Heart left ventricle (tissue), 16 donors: ENCODE measurements around the gene ZCCHC4. TPM values are rescaled to one million over a fixed set of nuclear protein-coding genes. Genes with fewer than 3 reads are reported as not detected.

ENCODE experiments used
- ATAC-seq, 4 donors: fragments of 200-7000 bp; cut with Tn5 transposase; one replicate each; pipeline ENCODE4 v1.9.1; 2020 to 2022; ENCODE audit warnings: moderate library complexity in 4 of 4, mild to moderate bottlenecking in 3 of 4, moderate number of reproducible peaks in 1 of 4
- DNase-seq, 5 donors: peaks; one replicate each; pipeline ENCODE4 v3.0.0-alpha.2; 2020
- H3K27ac ChIP-seq, 12 donors: fragments of 200-600 bp; sonication (generic) in 4 of 12; one replicate each; pipeline versions ENCODE4 v1.5.0 to v1.8.0; 2016 to 2022; ENCODE audit warnings: mild to moderate bottlenecking in 2 of 12
- H3K27me3 ChIP-seq, 9 donors: fragments of 200-600 bp; sonication (generic) in 2 of 9; one replicate each; pipeline versions ENCODE4 v1.5.1 to v1.8.0; 2016 to 2022; ENCODE audit warnings: mild to moderate bottlenecking in 3 of 9
- H3K36me3 ChIP-seq, 9 donors: fragments of 200-600 bp; sonication (generic) in 2 of 9; one replicate each; pipeline versions ENCODE4 v1.5.0 to v1.8.0; 2018 to 2022; ENCODE audit warnings: mild to moderate bottlenecking in 2 of 9
- H3K4me1 ChIP-seq, 12 donors: fragments of 200-600 bp; sonication (generic) in 4 of 12; one replicate each; pipeline versions ENCODE4 v1.5.0 to v1.8.0; 2016 to 2022; ENCODE audit warnings: mild to moderate bottlenecking in 3 of 12
- H3K4me3 ChIP-seq, 12 donors: fragments of 200-600 bp; sonication (generic) in 4 of 12; one replicate each; pipeline versions ENCODE4 v1.5.0 to v1.8.0; 2017 to 2022; ENCODE audit warnings: mild to moderate bottlenecking in 9 of 12, moderate library complexity in 4 of 12
- H3K9me3 ChIP-seq, 12 donors: fragments of 200-600 bp; sonication (generic) in 4 of 12; one replicate each; pipeline versions ENCODE4 v1.5.0 to v1.8.0; 2016 to 2022; ENCODE audit warnings: mild to moderate bottlenecking in 1 of 12
- POLR2A ChIP-seq, 2 donors: fragments of 450-650 bp; IDR thresholded peaks; one replicate each; pipeline ENCODE4 v1.6.1; 2017; ENCODE audit warnings: antibody characterized with exemption in 2 of 2, mild to moderate bottlenecking in 2 of 2, moderate library complexity in 2 of 2
- WGBS, 4 donors: extraction: QIAGEN DNeasy Blood & Tissue Kit in 2 of 4; methylation state at CpG; one replicate each; pipeline versions ENCODE4 v1.1.5 to v1.1.7; 2013 to 2018; 5-methylcytosine and 5-hydroxymethylcytosine counted together
- intact Hi-C, 10 donors: fragments of 100-400 bp; cut with DNase I; formaldehyde crosslinking; loops; one replicate each; pipeline versions ENCODE4 v1.11.1 to v1.14.2; 2022
- polyA plus RNA-seq, 2 donors: library from polyadenylated mRNA; stranded (reverse); fragments of 200-250 nt; gene quantifications; one replicate each; pipeline ENCODE4 v1.2.3, GENCODE V29; 2013
- total RNA-seq, 9 donors: library from RNA; depleted of rRNA in 2 of 9; stranded (reverse); fragments of >200 nt in 2 of 9; fragmentation: NEBNext Ultra II Directional in 3 of 9; extraction: Animal tissue kit (Norgen Biotek cat#: 25700) in 3 of 9; gene quantifications; one replicate each; pipeline versions ENCODE4 v1.1.0 to v1.2.4, GENCODE V29; 2016 to 2023
- TF ChIP-seq, protein P1 (sequence below), 12 donors: fragments of 200-600 bp; sonication (generic) in 4 of 12; IDR thresholded peaks; one replicate each; pipeline versions ENCODE4 v1.5.0 to v1.8.0; 2018 to 2022; ENCODE audit warnings: antibody characterized with exemption in 12 of 12, mild to moderate bottlenecking in 5 of 12
- donor health status: ischemic (EF 13 %, LVEDD 7.1; RV severe dilation, severe dysfunction).
- donor health status: healthy with polysubstance abuse.
- donor health status: DM: no; HTN: yes; CAD: no.
- donor health status: DM: no; HTN: no; CAD: no.
- donor health status: ischemic (EF 25% LVEDD 6.9; RV normal size, moderate dysfunction).
- donor health status: ischemic (EF 25% LVEDD 5.7; RV mildly dilated, moderate dysfunction).
- donor health status: healthy.
- donor health status: DM: yes; HTN: yes; CAD: no.
- donor health status: ischemic (EF 35%, LVEDD 5.7; RV mildly dilated, moderate dysfunction).
- donor health status: nonischemic (EF 11% LVEDD 7.7; RV severe dilation, severe dysfunction).
- donor health status: DM: yes; HTN: yes; CAD: no.
- donor health status: PGD.
- donor health status: ischemic (EF 29% LVEDD 5.4; RV normal size, mild dysfunction).
- donor health status: nonischemic (EF 23%, LVEDD 6.1; RV moderate dilation, normal function).

The ZCCHC4 gene
- total and polyA plus RNA-seq, 11 donors, result 5.2 to 9.6 (median 7.3) TPM

DNA sequence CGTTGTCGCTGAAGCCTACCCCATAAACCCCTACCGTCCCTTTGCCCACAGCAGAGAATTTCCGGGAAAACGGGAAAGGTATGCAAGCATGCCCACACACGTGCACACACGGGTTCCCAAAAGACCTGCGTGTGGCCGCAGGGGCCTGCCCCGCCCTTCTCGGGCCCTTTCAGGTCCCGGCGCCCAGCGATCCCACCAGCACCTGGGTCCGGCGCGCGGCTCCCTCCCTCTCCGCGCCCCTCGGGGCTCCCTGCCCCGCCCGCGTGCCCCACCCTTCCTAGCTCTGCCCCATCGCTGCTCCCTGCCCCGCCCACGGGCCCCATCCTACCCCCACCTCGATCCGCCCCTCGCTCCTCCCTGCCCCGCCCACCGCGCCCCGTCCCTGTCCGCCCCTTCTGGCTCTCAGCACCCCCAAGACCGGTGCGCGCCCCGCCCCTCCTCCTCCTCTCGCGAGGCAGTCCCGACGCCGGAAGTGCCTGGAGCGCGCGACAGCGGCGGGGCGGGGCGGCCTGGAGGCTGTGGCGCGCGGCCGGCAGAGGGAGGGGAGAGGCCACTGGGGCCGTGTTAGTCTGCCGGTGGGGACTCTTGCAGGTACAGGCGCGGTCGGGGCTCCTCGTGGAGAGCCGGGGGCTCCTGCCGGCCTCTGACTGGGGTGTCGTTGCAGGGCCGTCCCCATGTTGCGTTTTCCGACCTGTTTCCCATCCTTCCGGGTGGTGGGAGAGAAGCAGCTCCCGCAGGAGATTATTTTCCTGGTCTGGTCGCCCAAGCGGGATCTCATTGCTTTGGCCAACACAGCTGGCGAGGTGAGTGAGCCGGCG lies 64.4 kb downstream of the ZCCHC4 start, which contains the start of gene ANAPC4:
Gene ANAPC4, plus strand, starts transcription at position 510 of the 818 bp plus-strand sequence. Its CDS starts 165 bp downstream, at position 675.
- peaks cover 0 to 32% (median 10%) of the 10 kb centered on the region in 12 donors for H3K4me1 ChIP-seq
- peak; percentile 95 to 98 (median 98) for ATAC-seq
- H3K27ac ChIP-seq, result peak within 1 kb of the TSS in 11 of 12 donors; percentile 54 to 86 (median 75)
- WGBS, 4 donors, result 0 to 1% (median 0%) methylated on average over 12 to 74 of the region's 74 CpGs
- H3K36me3 ChIP-seq, result peaks cover 0 to 20% (median 13%) of the 10 kb centered on the region in 9 donors
- TF ChIP-seq POLR2A (IDR thresholded peaks at IDR 0.05), result peak in 1 of 2 donors; percentile 65
- TF ChIP-seq, protein P1, sequence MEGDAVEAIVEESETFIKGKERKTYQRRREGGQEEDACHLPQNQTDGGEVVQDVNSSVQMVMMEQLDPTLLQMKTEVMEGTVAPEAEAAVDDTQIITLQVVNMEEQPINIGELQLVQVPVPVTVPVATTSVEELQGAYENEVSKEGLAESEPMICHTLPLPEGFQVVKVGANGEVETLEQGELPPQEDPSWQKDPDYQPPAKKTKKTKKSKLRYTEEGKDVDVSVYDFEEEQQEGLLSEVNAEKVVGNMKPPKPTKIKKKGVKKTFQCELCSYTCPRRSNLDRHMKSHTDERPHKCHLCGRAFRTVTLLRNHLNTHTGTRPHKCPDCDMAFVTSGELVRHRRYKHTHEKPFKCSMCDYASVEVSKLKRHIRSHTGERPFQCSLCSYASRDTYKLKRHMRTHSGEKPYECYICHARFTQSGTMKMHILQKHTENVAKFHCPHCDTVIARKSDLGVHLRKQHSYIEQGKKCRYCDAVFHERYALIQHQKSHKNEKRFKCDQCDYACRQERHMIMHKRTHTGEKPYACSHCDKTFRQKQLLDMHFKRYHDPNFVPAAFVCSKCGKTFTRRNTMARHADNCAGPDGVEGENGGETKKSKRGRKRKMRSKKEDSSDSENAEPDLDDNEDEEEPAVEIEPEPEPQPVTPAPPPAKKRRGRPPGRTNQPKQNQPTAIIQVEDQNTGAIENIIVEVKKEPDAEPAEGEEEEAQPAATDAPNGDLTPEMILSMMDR (IDR thresholded peaks at IDR 0.05), result peak in 5 of 12 donors; percentile 10 to 24 (median 18)
- peak; percentile 95 to 98 (median 97) for DNase-seq
- peaks cover 0 to 4% (median 0%) of the 10 kb centered on the region in 12 donors for H3K9me3 ChIP-seq
- no peaks in the 10 kb centered on the region for H3K27me3 ChIP-seq
- intact Hi-C loops, result loop anchor here in 4 of 10 donors (2.0 to 10.0 kb wide), 6 partner anchors 64 to 892 kb away; partner anchors contain the start of genes ZCCHC4 (in 2 of the 4), PI4K2B (in 1 of the 4) and SEPSECS (in 1 of the 4)
- H3K4me3 ChIP-seq, result peak within 1 kb of the TSS; percentile 50 to 97 (median 94)

DNA sequence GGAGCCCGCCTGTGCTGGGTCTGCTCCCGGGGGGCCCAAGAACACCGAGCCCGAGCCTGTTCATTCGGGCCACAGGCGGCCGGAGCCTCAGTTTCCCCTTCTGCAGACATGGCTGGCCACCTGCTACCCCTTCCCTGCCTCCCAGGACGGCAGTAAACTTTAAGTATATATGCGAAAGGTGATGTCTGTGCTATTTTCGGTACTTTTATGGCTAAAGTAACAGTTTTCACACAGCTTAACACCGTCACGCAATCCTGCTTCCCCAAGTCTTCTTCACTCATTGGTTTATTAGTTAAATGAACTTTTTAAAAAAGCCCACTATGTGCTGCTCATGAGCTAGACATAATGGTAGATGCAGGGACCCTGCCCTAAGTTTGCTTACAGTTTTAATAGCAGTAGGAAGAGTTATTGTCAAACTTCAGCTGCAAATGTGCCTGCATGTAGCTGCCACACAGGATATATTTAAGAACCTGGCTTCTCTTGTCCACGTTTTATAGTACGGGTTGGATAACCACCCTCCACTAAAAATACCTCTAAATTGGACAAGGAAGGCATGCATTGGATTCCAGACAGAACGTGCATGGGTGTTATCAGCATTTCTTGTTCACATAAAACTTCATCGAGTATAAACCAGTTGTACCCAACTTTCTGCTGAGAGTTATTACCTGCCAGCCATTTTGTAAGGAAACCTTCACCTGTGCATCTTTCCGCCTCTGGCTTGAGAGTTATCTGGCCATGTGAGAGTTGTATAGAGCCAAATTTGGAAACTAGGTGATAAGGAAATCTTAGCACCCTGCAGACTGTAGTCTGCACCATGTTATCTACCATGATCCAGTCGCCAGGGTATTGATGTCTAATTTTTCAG lies 65.2 kb downstream of the ZCCHC4 start:
- H3K36me3 ChIP-seq, result peaks cover 0 to 29% (median 14%) of the 10 kb centered on the region in 9 donors
- 17 to 22% (median 19%) methylated on average over 18 of the region's 18 CpGs for WGBS, 4 donors
- peak overlapping the region; percentile 50 to 97 (median 94) for H3K4me3 ChIP-seq
- intact Hi-C loops, result loop anchor here in 4 of 10 donors (2.0 to 10.0 kb wide), 6 partner anchors 65 to 893 kb away; partner anchors contain the start of genes ZCCHC4 (in 2 of the 4), PI4K2B (in 1 of the 4) and SEPSECS (in 1 of the 4)
- H3K27ac ChIP-seq, result peak overlapping the region in 10 of 12 donors; percentile 61 to 86 (median 71)
- TF ChIP-seq POLR2A (IDR thresholded peaks at IDR 0.05), result no peak
- TF ChIP-seq, protein P1 (IDR thresholded peaks at IDR 0.05), result no peak
- ATAC-seq (no peak), DNase-seq (peak in 1 of 5 donors; percentile 31)
- peaks cover 0 to 4% (median 0%) of the 10 kb centered on the region in 12 donors for H3K9me3 ChIP-seq
- H3K4me1 ChIP-seq, result peaks cover 0 to 32% (median 10%) of the 10 kb centered on the region in 12 donors
- no peaks in the 10 kb centered on the region for H3K27me3 ChIP-seq

DNA sequence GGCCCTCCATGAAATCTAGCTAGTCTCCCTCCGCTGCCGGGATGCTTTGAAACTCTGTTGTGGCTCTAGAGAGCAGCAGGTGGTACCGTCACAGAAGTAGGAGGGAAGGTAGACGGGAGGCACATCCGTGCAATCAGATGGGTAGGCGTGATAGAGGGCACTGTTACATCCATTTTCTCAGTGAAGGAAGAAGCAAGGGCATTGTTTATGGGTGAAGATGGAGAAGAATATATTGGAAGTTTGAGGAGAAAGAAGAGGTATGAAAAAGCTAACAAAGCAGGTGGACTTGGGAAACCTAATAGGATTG lies 65.8 kb downstream of the ZCCHC4 start:
- no peak for DNase-seq
- H3K36me3 ChIP-seq, result peaks cover 0 to 35% (median 20%) of the 10 kb centered on the region in 9 donors
- WGBS, 4 donors, result 85 to 91% (median 87%) methylated on average over 6 of the region's 6 CpGs
- H3K27ac ChIP-seq, result no peak overlapping the region
- intact Hi-C loops, result loop anchor here in 3 of 10 donors (5.0 to 10.0 kb wide), 5 partner anchors 66 to 894 kb away; partner anchors contain the start of genes PI4K2B (in 1 of the 3), SEPSECS (in 1 of the 3) and ZCCHC4 (in 1 of the 3)
- ATAC-seq, result no peak
- TF ChIP-seq, protein P1 (IDR thresholded peaks at IDR 0.05), result no peak
- no peak for TF ChIP-seq POLR2A (IDR thresholded peaks at IDR 0.05)
- H3K4me1 ChIP-seq, result peaks cover 0 to 32% (median 10%) of the 10 kb centered on the region in 12 donors
- no peaks in the 10 kb centered on the region for H3K27me3 ChIP-seq
- H3K4me3 ChIP-seq, result peak overlapping the region in 8 of 12 donors; percentile 84 to 97 (median 94)
- peaks cover 0 to 4% (median 0%) of the 10 kb centered on the region in 12 donors for H3K9me3 ChIP-seq
